GM18858 (cell line): Measurements from ENCODE around the gene SOAT2.

Experiments
- ATAC-seq: cut with Tn5 transposase; IDR thresholded peaks from one replicate; pipeline ENCODE4 v1.9.1; 2021; ENCODE audit not compliant: unreplicated experiment

The SOAT2 gene

GRCh38 chr12:53064613-53065436 is 38.5 kb upstream of the SOAT2 start:
- no peak for ATAC-seq

- no peak for ATAC-seq
Observed at GRCh38 chr12:53065470-53065869, 37.8 kb upstream of the SOAT2 start.

- no peak for ATAC-seq
Observed at GRCh38 chr12:53065975-53066931, 37.0 kb upstream of the SOAT2 start.

GRCh38 chr12:53067074-53067992 is 36.0 kb upstream of the SOAT2 start:
- no peak for ATAC-seq

- ATAC-seq: no peak
Observed at GRCh38 chr12:53067993-53068770, 35.1 kb upstream of the SOAT2 start.

- ATAC-seq: no peak
Observed at GRCh38 chr12:53068811-53069585, 34.3 kb upstream of the SOAT2 start.

- no peak for ATAC-seq
Observed at GRCh38 chr12:53069621-53070410, 33.5 kb upstream of the SOAT2 start.

GRCh38 chr12:53070877-53071492 is 32.3 kb upstream of the SOAT2 start:
- ATAC-seq: no peak

GRCh38 chr12:53071591-53072551 is 31.4 kb upstream of the SOAT2 start:
- ATAC-seq: no peak

- no peak for ATAC-seq
Observed at GRCh38 chr12:53073881-53074280, 29.4 kb upstream of the SOAT2 start.

- ATAC-seq: no peak
Observed at GRCh38 chr12:53074283-53074998, 28.8 kb upstream of the SOAT2 start.

- no peak for ATAC-seq
Observed at GRCh38 chr12:53074999-53075370, 28.3 kb upstream of the SOAT2 start.

GRCh38 chr12:53076461-53076860 is 26.8 kb upstream of the SOAT2 start:
- no peak for ATAC-seq

GRCh38 chr12:53077030-53077429 is 26.3 kb upstream of the SOAT2 start:
- no peak for ATAC-seq

GRCh38 chr12:53078425-53079225 is 24.7 kb upstream of the SOAT2 start:
- no peak for ATAC-seq
